Chondrocyte (in vitro differentiated cells): ENCODE data around the gene GNG12. TPM values are rescaled to one million over a fixed set of nuclear protein-coding genes. Genes with fewer than 3 reads are reported as not detected.

Experiments used
- DNase-seq: peaks from one replicate; pipeline ENCODE4 v3.0.0; 2021; ENCODE audit warnings: mixed read lengths, low spot score
- H3K27ac Mint-ChIP-seq: one replicate; pipeline ENCODE4 v1.8.0; 2021; ENCODE audit warnings: mild to moderate bottlenecking, moderate library complexity, mixed read lengths; ENCODE audit not compliant: unreplicated experiment
- H3K27me3 Mint-ChIP-seq: 2 replicates; pipeline ENCODE4 v1.8.0; 2021; ENCODE audit warnings: low read depth, mixed read lengths
- H3K36me3 Mint-ChIP-seq: 2 replicates; pipeline ENCODE4 v1.8.0; 2021; ENCODE audit warnings: low read depth, mixed read lengths
- H3K4me1 Mint-ChIP-seq: 2 replicates; pipeline ENCODE4 v1.8.0; 2021; ENCODE audit warnings: low read depth, mild to moderate bottlenecking, mixed read lengths
- H3K4me3 Mint-ChIP-seq: one replicate; pipeline ENCODE4 v1.8.0; 2021; ENCODE audit warnings: mild to moderate bottlenecking, moderate library complexity, mixed read lengths; ENCODE audit not compliant: unreplicated experiment
- H3K9me3 Mint-ChIP-seq: 2 replicates; pipeline ENCODE4 v1.8.0; 2021; ENCODE audit warnings: low read depth, mixed read lengths
- CTCF ChIP-seq: fragments of 200-600 bp; sonication (generic); IDR thresholded peaks from 2 replicates; pipeline ENCODE4 v1.5.0; 2021; ENCODE audit warnings: antibody characterized with exemption, mild to moderate bottlenecking, moderate library complexity
- total RNA-seq: library from RNA; stranded (reverse); gene quantifications from 3 replicates; pipeline ENCODE4 v1.2.1, GENCODE V29; 2021

The GNG12 gene
- total RNA-seq, 1 donor from 2014 or later = 91.5 TPM

GRCh38 chr1:67688526-67689219 lies 144.6 kb downstream of the GNG12 start:
- Mint-ChIP-seq H3K4me3 (peak overlapping the region; percentile 36), H3K27me3 (no peaks in the 10 kb centered on the region), H3K4me1 (peaks cover 34% of the 10 kb centered on the region), H3K36me3 (peaks cover 19% of the 10 kb centered on the region), H3K9me3 (no peaks in the 10 kb centered on the region), H3K27ac (peak overlapping the region; percentile 80)
- DNase-seq = no peak
- no peak for TF ChIP-seq CTCF

- Mint-ChIP-seq H3K4me1 (peaks cover 44% of the 10 kb centered on the region), H3K9me3 (no peaks in the 10 kb centered on the region), H3K27me3 (no peaks in the 10 kb centered on the region), H3K36me3 (peaks cover 19% of the 10 kb centered on the region), H3K4me3 (peak overlapping the region; percentile 92), H3K27ac (peak overlapping the region; percentile 99)
- TF ChIP-seq CTCF = no peak
- no peak for DNase-seq
Observed at GRCh38 chr1:67687649-67688048, 145.6 kb downstream of the GNG12 start.

- DNase-seq = no peak
- H3K27me3 Mint-ChIP-seq = no peaks in the 10 kb centered on the region
- H3K27ac Mint-ChIP-seq = peak overlapping the region; percentile 99
- H3K9me3 Mint-ChIP-seq = no peaks in the 10 kb centered on the region
- peaks cover 19% of the 10 kb centered on the region for H3K36me3 Mint-ChIP-seq
- TF ChIP-seq CTCF = no peak
- H3K4me3 Mint-ChIP-seq = peak overlapping the region; percentile 92
- peaks cover 47% of the 10 kb centered on the region for H3K4me1 Mint-ChIP-seq
Observed at GRCh38 chr1:67687198-67687545, 146.1 kb downstream of the GNG12 start.

GRCh38 chr1:67686267-67687197 lies 146.7 kb downstream of the GNG12 start:
- peak overlapping the region; percentile 92 for H3K4me3 Mint-ChIP-seq
- H3K36me3 Mint-ChIP-seq = peaks cover 19% of the 10 kb centered on the region
- TF ChIP-seq CTCF = peak; percentile 45
- no peaks in the 10 kb centered on the region for H3K27me3 Mint-ChIP-seq
- H3K27ac Mint-ChIP-seq = peak overlapping the region; percentile 99
- H3K4me1 Mint-ChIP-seq = peaks cover 49% of the 10 kb centered on the region
- DNase-seq = peak; percentile 93
- H3K9me3 Mint-ChIP-seq = no peaks in the 10 kb centered on the region

GRCh38 chr1:67685558-67686266 lies 147.6 kb downstream of the GNG12 start:
- peaks cover 19% of the 10 kb centered on the region for H3K36me3 Mint-ChIP-seq
- no peak for TF ChIP-seq CTCF
- peak overlapping the region; percentile 92 for H3K4me3 Mint-ChIP-seq
- DNase-seq = no peak
- H3K9me3 Mint-ChIP-seq = no peaks in the 10 kb centered on the region
- H3K27me3 Mint-ChIP-seq = no peaks in the 10 kb centered on the region
- H3K4me1 Mint-ChIP-seq = peaks cover 49% of the 10 kb centered on the region
- peak overlapping the region; percentile 99 for H3K27ac Mint-ChIP-seq
